GM12878 (cell line): Measurements from ENCODE around the gene TNKS1BP1. TPM values are rescaled to one million over a fixed set of nuclear protein-coding genes. Genes with fewer than 3 reads are reported as not detected.

Experiments
- ATAC-seq: fragments of 200-7000 bp; cut with Tn5 transposase; 3 replicates; pipeline ENCODE4 v1.9.1; 2020; ENCODE audit warnings: mild to moderate bottlenecking, moderate library complexity
- BruUV-seq: library from RNA; stranded (reverse); fragments of 400-500 nt; replicated peaks from 2 replicates; lab custom pipeline; 2021; lab: Mats Ljungman, UMichigan
- CTCF ChIA-PET: fragments of 300-600 bp; sonication (Branson Sonifier 250); formaldehyde crosslinking; extraction: SDS; loops from one replicate; lab custom pipeline; 2021; ENCODE audit warnings: inconsistent platforms; lab: Yijun Ruan, JAX
- POLR2A ChIA-PET: fragments of 350-600 bp; formaldehyde crosslinking; extraction: SDS; loops from one replicate; lab custom pipeline; 2021; ENCODE audit warnings: inconsistent platforms; lab: Charles Lee
- RAD21 ChIA-PET: fragments of 300-600 bp; sonication (Branson Sonifier 250); formaldehyde crosslinking; loops from one replicate; lab custom pipeline; 2023; ENCODE audit warnings: antibody characterized with exemption; ENCODE audit not compliant: unreplicated experiment; lab: Charles Lee
- SMC1A ChIA-PET: fragments of 300-600 bp; sonication (Branson Sonifier 250); formaldehyde crosslinking; loops from one replicate; lab custom pipeline; 2023; ENCODE audit not compliant: unreplicated experiment, uncharacterized antibody; lab: Charles Lee
- DNase-seq: peaks from one replicate; pipeline ENCODE4 v3.0.0-alpha.2; 2011; ENCODE audit warnings: low read depth, low spot score
- FAIRE-seq: peaks from 3 replicates; lab custom pipeline; 2011; peaks lifted over from hg19 to GRCh38; lab: Jason Lieb, UNC
- H2AFZ ChIP-seq: 2 replicates; pipeline ENCODE4 v1.6.0; 2011; ENCODE audit warnings: low read depth, low read length, control low read depth; ENCODE audit not compliant: control insufficient read depth
- H3K27ac ChIP-seq: 2 replicates; pipeline ENCODE4 v1.5.1; 2011; ENCODE audit warnings: control low read depth; ENCODE audit not compliant: control insufficient read depth, insufficient read depth
- H3K27me3 ChIP-seq, 2 experiments: replicated peaks in 1 of 2; 2 replicates each; pipeline versions ENCODE4 v1.6.0 to v1.6.1; 2011; ENCODE audit warnings: low read length in 1 of 2; ENCODE audit not compliant: control insufficient read depth in 2 of 2, insufficient read depth in 2 of 2
- H3K36me3 ChIP-seq, 2 experiments: 2 replicates each; pipeline ENCODE4 v1.5.1; 2011; ENCODE audit warnings: low read length in 1 of 2; ENCODE audit not compliant: control insufficient read depth in 2 of 2, insufficient read depth in 2 of 2
- H3K4me1 ChIP-seq: 2 replicates; pipeline ENCODE4 v1.6.1; 2011; ENCODE audit warnings: mild to moderate bottlenecking, low read length, moderate library complexity, mixed read lengths; ENCODE audit not compliant: control insufficient read depth, insufficient read depth
- H3K4me2 ChIP-seq: 2 replicates; pipeline ENCODE4 v1.6.0; 2011; ENCODE audit warnings: control low read depth; ENCODE audit not compliant: control insufficient read depth, insufficient read depth
- H3K4me3 ChIP-seq: fragments of 200-600 bp; sonication (generic); 2 replicates; pipeline ENCODE4 v1.5.1; 2016
- H3K79me2 ChIP-seq: 2 replicates; pipeline ENCODE4 v1.6.0; 2011; ENCODE audit warnings: low read length; ENCODE audit not compliant: control insufficient read depth, insufficient read depth
- H3K9ac ChIP-seq: 2 replicates; pipeline ENCODE4 v1.8.0; 2011; ENCODE audit warnings: low read length, control low read depth, mixed read lengths; ENCODE audit not compliant: control insufficient read depth, insufficient read depth
- H3K9me3 ChIP-seq: replicated peaks from 3 replicates; pipeline ENCODE4 v1.5.1; 2011; ENCODE audit warnings: mild to moderate bottlenecking, low read length; ENCODE audit not compliant: control insufficient read depth, insufficient read depth
- H4K20me1 ChIP-seq: 2 replicates; pipeline ENCODE4 v1.6.0; 2011; ENCODE audit not compliant: control insufficient read depth, insufficient read depth
- ASH2L ChIP-seq: fragments of 300-600, 200-600 bp; sonication (generic); IDR thresholded peaks from 2 replicates; pipeline ENCODE4 v1.6.1; 2017; ENCODE audit warnings: low read depth, mild to moderate bottlenecking, borderline replicate concordance
- BMI1 ChIP-seq: fragments of 450-650 bp; IDR thresholded peaks from 2 replicates; pipeline ENCODE4 v1.6.1; 2016; ENCODE audit warnings: mild to moderate bottlenecking, moderate library complexity, borderline replicate concordance
- MTA3 ChIP-seq: IDR thresholded peaks from 2 replicates; pipeline ENCODE4 v1.6.1; 2012; ENCODE audit warnings: low read length, inconsistent platforms, borderline replicate concordance
- NKRF ChIP-seq: fragments of 450-650 bp; conservative IDR thresholded peaks from 2 replicates; pipeline ENCODE4 v1.6.1; 2017; ENCODE audit warnings: mild to moderate bottlenecking, moderate library complexity
- NR2C1 ChIP-seq: fragments of 450-650 bp; IDR thresholded peaks from 2 replicates; pipeline ENCODE4 v1.6.1; 2017; ENCODE audit warnings: antibody characterized with exemption, mild to moderate bottlenecking, moderate library complexity
- NRF1 ChIP-seq: conservative IDR thresholded peaks from 2 replicates; pipeline ENCODE4 v1.6.1; 2011; ENCODE audit warnings: mild to moderate bottlenecking, low read depth, low read length, improper control_type of control experiment
- SKIL ChIP-seq: fragments of 450-650 bp; IDR thresholded peaks from 2 replicates; pipeline ENCODE4 v1.6.1; 2017; ENCODE audit warnings: mild to moderate bottlenecking, low read depth, inconsistent platforms; ENCODE audit not compliant: poor library complexity, severe bottlenecking
- SREBF1 ChIP-seq: IDR thresholded peaks from 2 replicates; pipeline ENCODE4 v1.6.1; 2012; ENCODE audit warnings: mild to moderate bottlenecking, low read length
- SUPT20H ChIP-seq: IDR thresholded peaks from 2 replicates; pipeline ENCODE4 v1.6.1; 2011; ENCODE audit warnings: low read depth, mild to moderate bottlenecking, low read length, moderate library complexity, borderline replicate concordance; ENCODE audit not compliant: control insufficient read depth
- YBX1 ChIP-seq: fragments of 450-650 bp; IDR thresholded peaks from 2 replicates; pipeline ENCODE4 v1.6.1; 2016; ENCODE audit warnings: antibody characterized with exemption
- ZNF274 ChIP-seq: IDR thresholded peaks from one replicate; pipeline ENCODE4 v1.8.0; 2011; ENCODE audit not compliant: insufficient read length, insufficient read depth
- in situ Hi-C: fragments of 300-500 bp; cut with MboI; formaldehyde crosslinking; loops from 9 replicates; pipeline ENCODE4 v1.14.3; 2018; ENCODE audit warnings: mixed read lengths
- intact Hi-C: fragments of 100-400 bp; cut with micrococcal nuclease; formaldehyde crosslinking; loops from one replicate; pipeline ENCODE4 v1.14.2; 2022; ENCODE audit not compliant: unreplicated experiment
- polyA plus RNA-seq, 11 experiments: library from polyadenylated mRNA; depleted of rRNA in 4 of 11; unstranded in 6 of 11; stranded (reverse) in 5 of 11; fragments of >200 nt; fragmentation: Nextera tagmentation in 4 of 11; fragmentation: Illumina TruSeq in 1 of 11; extraction: Ambion mirVana in 4 of 11; extraction: Trizol in 1 of 11; gene quantifications; 1 replicate in 1 of 11; 2 replicates in 10 of 11; pipeline versions ENCODE4 v1.2.1 to v1.2.3, GENCODE V29; 2011 to 2016; ENCODE audit warnings: inconsistent platforms in 2 of 11, missing spikeins in 2 of 11, low read depth in 1 of 11
- total RNA-seq, 4 experiments: library from RNA; depleted of rRNA in 3 of 4; stranded (reverse); fragments of >200 nt in 3 of 4; fragmentation: Illumina TruSeq in 1 of 4; extraction: Trizol in 1 of 4; gene quantifications; 2 replicates each; pipeline versions ENCODE4 v1.2.1 to v1.2.3, GENCODE V29; 2013 to 2021

The TNKS1BP1 gene
- total and polyA plus RNA-seq, 10 of the 15 experiments (the other 5 are each of a cell fraction or from before 2014, with no cell fraction given), result 0.26 to 15.8 (median 4.3) TPM

- TF ChIP-seq NRF1 (no peak), SREBF1 (no peak), ASH2L (no peak), BMI1 (no peak), NR2C1 (no peak), YBX1 (no peak), SKIL (no peak), MTA3 (no peak), ZNF274 (no peak), NKRF (no peak)
Observed at GRCh38 chr11:57373146-57373545, 48.4 kb upstream of the TNKS1BP1 start (continued).

- no peak for DNase-seq
- no peaks in the 10 kb centered on the region for H3K4me1 ChIP-seq
- BruUV-seq, result no TSS peak
- H3K27ac ChIP-seq, result no peak overlapping the region
- no peak overlapping the region for H3K9ac ChIP-seq
- CTCF ChIA-PET, result no interaction called here
- H3K4me3 ChIP-seq, result no peak overlapping the region
- intact Hi-C loops, result no loop called here
- H2AFZ ChIP-seq, result no peak overlapping the region
- ATAC-seq, result no peak
- H3K27me3 ChIP-seq, result no peaks in the 10 kb centered on the region
- H4K20me1 ChIP-seq, result no peaks in the 10 kb centered on the region
- RAD21 ChIA-PET, result no interaction called here
- TF ChIP-seq SUPT20H, result no peak
- no peaks in the 10 kb centered on the region for H3K9me3 ChIP-seq
- H3K4me2 ChIP-seq, result no peak overlapping the region
- no peaks in the 10 kb centered on the region for H3K79me2 ChIP-seq
- SMC1A ChIA-PET, result interaction anchor here (0.5 to 0.6 kb wide), 2 partner anchors 8 to 275 kb away, joined by 3 read pairs; no protein-coding TSS in a partner anchor
- in situ Hi-C loops, result no loop called here
- POLR2A ChIA-PET, result no interaction called here
- H3K36me3 ChIP-seq, result no peaks in the 10 kb centered on the region
- no peak for FAIRE-seq
Observed at GRCh38 chr11:57370941-57371340, 46.2 kb upstream of the TNKS1BP1 start.
